ENCODE measurements around the gene CCDC71L. TPM values are rescaled to one million over a fixed set of nuclear protein-coding genes. Genes with fewer than 3 reads are reported as not detected.

The CCDC71L gene
- total RNA-seq, 1 experiment from 2014 or later: 18.4 TPM

GRCh38 chr7:106646256-106646655, 14.7 kb downstream of the CCDC71L start:
- ChIA-PET CTCF (no interaction called here), POLR2A (ENCODE audit: low non-redundant PET) (no interaction called here)
- BruUV-seq (replicated peaks): no TSS peak
- no peak for TF ChIP-seq EZH2 (IDR thresholded peaks at IDR 0.05; ENCODE audit: borderline replicate concordance, low read depth, low read length, poor library complexity, severe bottlenecking)
- TF ChIP-seq CTCF (conservative IDR thresholded peaks at IDR 0.05; ENCODE audit: low read depth, low read length): no peak
- Histone ChIP-seq H3K27ac (ENCODE audit: low read depth, low read length, poor library complexity, severe bottlenecking) (no peak overlapping the region), H3K4me1 (ENCODE audit: insufficient read depth, low read length, poor library complexity, severe bottlenecking) (no peaks in the 10 kb centered on the region), H3K36me3 (ENCODE audit: insufficient read depth, low read length, poor library complexity, severe bottlenecking) (no peaks in the 10 kb centered on the region), H3K27me3 (replicated peaks; ENCODE audit: insufficient read depth, low read depth, low read length, poor library complexity) (no peaks in the 10 kb centered on the region), H3K9me3 (ENCODE audit: low read depth, low read length, poor library complexity, severe bottlenecking) (no peaks in the 10 kb centered on the region), H3K4me3 (ENCODE audit: low read depth, low read length, poor library complexity, severe bottlenecking) (no peak overlapping the region)
- DNase-seq (ENCODE audit: low spot score): no peak
- intact Hi-C loops (cut with micrococcal nuclease; ENCODE audit: unreplicated experiment): no loop called here

- POLR2A ChIA-PET (ENCODE audit: low non-redundant PET): no interaction called here
- no peaks in the 10 kb centered on the region for H3K9me3 ChIP-seq (ENCODE audit: low read depth, low read length, poor library complexity, severe bottlenecking)
- no peak for DNase-seq (ENCODE audit: low spot score)
- H3K36me3 ChIP-seq (ENCODE audit: insufficient read depth, low read length, poor library complexity, severe bottlenecking): no peaks in the 10 kb centered on the region
- no peaks in the 10 kb centered on the region for H3K4me1 ChIP-seq (ENCODE audit: insufficient read depth, low read length, poor library complexity, severe bottlenecking)
- H3K27ac ChIP-seq (ENCODE audit: low read depth, low read length, poor library complexity, severe bottlenecking): no peak overlapping the region
- CTCF ChIA-PET: no interaction called here
- H3K4me3 ChIP-seq (ENCODE audit: low read depth, low read length, poor library complexity, severe bottlenecking): no peak overlapping the region
- intact Hi-C loops (cut with micrococcal nuclease; ENCODE audit: unreplicated experiment): no loop called here
- TF ChIP-seq CTCF (conservative IDR thresholded peaks at IDR 0.05; ENCODE audit: low read depth, low read length): no peak
- TF ChIP-seq EZH2 (IDR thresholded peaks at IDR 0.05; ENCODE audit: borderline replicate concordance, low read depth, low read length, poor library complexity, severe bottlenecking): no peak
- BruUV-seq (replicated peaks): no TSS peak
- H3K27me3 ChIP-seq (replicated peaks; ENCODE audit: insufficient read depth, low read depth, low read length, poor library complexity): no peaks in the 10 kb centered on the region
Measured at GRCh38 chr7:106644999-106645398, 16.0 kb downstream of the CCDC71L start.

GRCh38 chr7:106643216-106644000, 17.6 kb downstream of the CCDC71L start:
- H3K36me3 ChIP-seq (ENCODE audit: insufficient read depth, low read length, poor library complexity, severe bottlenecking): no peaks in the 10 kb centered on the region
- no peak overlapping the region for H3K4me3 ChIP-seq (ENCODE audit: low read depth, low read length, poor library complexity, severe bottlenecking)
- POLR2A ChIA-PET (ENCODE audit: low non-redundant PET): no interaction called here
- CTCF ChIA-PET: no interaction called here
- no peaks in the 10 kb centered on the region for H3K9me3 ChIP-seq (ENCODE audit: low read depth, low read length, poor library complexity, severe bottlenecking)
- BruUV-seq (replicated peaks): no TSS peak
- no peaks in the 10 kb centered on the region for H3K4me1 ChIP-seq (ENCODE audit: insufficient read depth, low read length, poor library complexity, severe bottlenecking)
- no peak for DNase-seq (ENCODE audit: low spot score)
- intact Hi-C loops (cut with micrococcal nuclease; ENCODE audit: unreplicated experiment): no loop called here
- H3K27ac ChIP-seq (ENCODE audit: low read depth, low read length, poor library complexity, severe bottlenecking): no peak overlapping the region
- H3K27me3 ChIP-seq (replicated peaks; ENCODE audit: insufficient read depth, low read depth, low read length, poor library complexity): no peaks in the 10 kb centered on the region
- TF ChIP-seq CTCF (conservative IDR thresholded peaks at IDR 0.05; ENCODE audit: low read depth, low read length) (no peak), EZH2 (IDR thresholded peaks at IDR 0.05; ENCODE audit: borderline replicate concordance, low read depth, low read length, poor library complexity, severe bottlenecking) (no peak)

All from A673 (cell line).